Measurements from ENCODE around the gene SYVN1. TPM values are rescaled to one million over a fixed set of nuclear protein-coding genes. Genes with fewer than 3 reads are reported as not detected.

Gene SYVN1
- total and polyA plus RNA-seq, 10 of the 15 experiments (the other 5 are each of a cell fraction or from before 2014, with no cell fraction given), result 0.79 to 63.6 (median 20.1) TPM

DNA sequence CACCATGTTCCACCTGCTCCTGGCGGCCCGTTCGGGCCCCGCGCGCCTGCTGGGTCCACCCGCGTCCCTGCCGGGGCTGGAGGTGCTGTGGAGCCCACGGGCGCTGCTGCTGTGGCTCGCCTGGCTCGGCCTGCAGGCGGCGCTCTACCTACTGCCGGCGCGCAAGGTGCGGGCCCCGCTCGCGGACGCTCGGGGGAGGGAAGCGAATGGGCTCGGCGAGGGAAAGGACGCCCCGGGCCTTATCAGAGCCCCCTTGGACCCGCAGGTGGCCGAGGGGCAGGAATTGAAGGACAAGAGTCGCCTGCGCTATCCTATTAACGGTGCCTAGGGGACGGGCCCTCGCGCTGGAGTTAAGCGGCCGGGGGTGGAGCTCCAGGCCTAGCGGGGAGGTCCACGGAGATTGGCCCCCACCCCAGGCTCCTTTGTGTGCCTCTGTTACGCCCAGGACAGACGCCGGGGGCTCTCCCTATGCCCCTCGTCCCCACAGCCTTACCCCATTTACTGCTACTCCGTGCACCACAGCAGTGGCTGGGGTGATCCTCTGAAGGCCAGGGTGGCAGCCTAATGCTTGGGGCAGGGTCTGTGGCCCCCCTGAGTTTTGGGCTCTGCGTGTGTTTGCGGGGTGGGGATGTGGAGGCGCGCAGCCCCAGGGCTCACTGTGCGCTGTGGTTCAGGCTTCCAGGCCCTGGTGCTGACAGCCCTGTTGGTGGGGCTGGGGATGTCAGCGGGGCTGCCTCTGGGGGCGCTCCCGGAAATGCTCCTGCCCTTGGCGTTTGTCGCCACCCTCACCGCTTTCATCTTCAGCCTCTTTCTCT is 21.6 kb downstream of the SYVN1 start (continued):
- TF ChIP-seq MXI1 (IDR thresholded peaks at IDR 0.05; ENCODE audit: low read depth, low read length), result peak; percentile 42; the same call in 1 of the 2 replicates
- TF ChIP-seq, protein P1, sequence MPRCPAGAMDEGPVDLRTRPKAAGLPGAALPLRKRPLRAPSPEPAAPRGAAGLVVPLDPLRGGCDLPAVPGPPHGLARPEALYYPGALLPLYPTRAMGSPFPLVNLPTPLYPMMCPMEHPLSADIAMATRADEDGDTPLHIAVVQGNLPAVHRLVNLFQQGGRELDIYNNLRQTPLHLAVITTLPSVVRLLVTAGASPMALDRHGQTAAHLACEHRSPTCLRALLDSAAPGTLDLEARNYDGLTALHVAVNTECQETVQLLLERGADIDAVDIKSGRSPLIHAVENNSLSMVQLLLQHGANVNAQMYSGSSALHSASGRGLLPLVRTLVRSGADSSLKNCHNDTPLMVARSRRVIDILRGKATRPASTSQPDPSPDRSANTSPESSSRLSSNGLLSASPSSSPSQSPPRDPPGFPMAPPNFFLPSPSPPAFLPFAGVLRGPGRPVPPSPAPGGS (IDR thresholded peaks at IDR 0.05; ENCODE audit: borderline replicate concordance, insufficient read depth, low read depth, low read length, poor library complexity, severe bottlenecking), result peak; percentile 64
- no peak for TF ChIP-seq MEF2A (IDR thresholded peaks at IDR 0.05; ENCODE audit: insufficient read depth, low read depth, low read length)
- TF ChIP-seq ZZZ3 (IDR thresholded peaks at IDR 0.05; ENCODE audit: control insufficient read depth, insufficient read length, low read depth), result no peak
- peak; percentile 38 for TF ChIP-seq POLR2A (IDR thresholded peaks at IDR 0.05; ENCODE audit: low read depth, low read length)
- TF ChIP-seq, protein P2, sequence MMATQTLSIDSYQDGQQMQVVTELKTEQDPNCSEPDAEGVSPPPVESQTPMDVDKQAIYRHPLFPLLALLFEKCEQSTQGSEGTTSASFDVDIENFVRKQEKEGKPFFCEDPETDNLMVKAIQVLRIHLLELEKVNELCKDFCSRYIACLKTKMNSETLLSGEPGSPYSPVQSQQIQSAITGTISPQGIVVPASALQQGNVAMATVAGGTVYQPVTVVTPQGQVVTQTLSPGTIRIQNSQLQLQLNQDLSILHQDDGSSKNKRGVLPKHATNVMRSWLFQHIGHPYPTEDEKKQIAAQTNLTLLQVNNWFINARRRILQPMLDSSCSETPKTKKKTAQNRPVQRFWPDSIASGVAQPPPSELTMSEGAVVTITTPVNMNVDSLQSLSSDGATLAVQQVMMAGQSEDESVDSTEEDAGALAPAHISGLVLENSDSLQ (IDR thresholded peaks at IDR 0.05), result peak; percentile 55; the same call in 1 of the 2 replicates
- peak; percentile 39 for TF ChIP-seq RAD21 (IDR thresholded peaks at IDR 0.05; ENCODE audit: insufficient read depth, low read depth, low read length)
- peak; percentile 87 for TF ChIP-seq HDGF (IDR thresholded peaks at IDR 0.05)
- TF ChIP-seq, protein P3, sequence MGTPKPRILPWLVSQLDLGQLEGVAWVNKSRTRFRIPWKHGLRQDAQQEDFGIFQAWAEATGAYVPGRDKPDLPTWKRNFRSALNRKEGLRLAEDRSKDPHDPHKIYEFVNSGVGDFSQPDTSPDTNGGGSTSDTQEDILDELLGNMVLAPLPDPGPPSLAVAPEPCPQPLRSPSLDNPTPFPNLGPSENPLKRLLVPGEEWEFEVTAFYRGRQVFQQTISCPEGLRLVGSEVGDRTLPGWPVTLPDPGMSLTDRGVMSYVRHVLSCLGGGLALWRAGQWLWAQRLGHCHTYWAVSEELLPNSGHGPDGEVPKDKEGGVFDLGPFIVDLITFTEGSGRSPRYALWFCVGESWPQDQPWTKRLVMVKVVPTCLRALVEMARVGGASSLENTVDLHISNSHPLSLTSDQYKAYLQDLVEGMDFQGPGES (IDR thresholded peaks at IDR 0.05), result no peak
- TF ChIP-seq, protein P4, sequence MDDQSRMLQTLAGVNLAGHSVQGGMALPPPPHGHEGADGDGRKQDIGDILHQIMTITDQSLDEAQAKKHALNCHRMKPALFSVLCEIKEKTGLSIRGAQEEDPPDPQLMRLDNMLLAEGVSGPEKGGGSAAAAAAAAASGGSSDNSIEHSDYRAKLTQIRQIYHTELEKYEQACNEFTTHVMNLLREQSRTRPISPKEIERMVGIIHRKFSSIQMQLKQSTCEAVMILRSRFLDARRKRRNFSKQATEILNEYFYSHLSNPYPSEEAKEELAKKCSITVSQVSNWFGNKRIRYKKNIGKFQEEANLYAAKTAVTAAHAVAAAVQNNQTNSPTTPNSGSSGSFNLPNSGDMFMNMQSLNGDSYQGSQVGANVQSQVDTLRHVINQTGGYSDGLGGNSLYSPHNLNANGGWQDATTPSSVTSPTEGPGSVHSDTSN (IDR thresholded peaks at IDR 0.05; ENCODE audit: insufficient replicate concordance, low read depth, low read length), result peak; percentile 52
- TF ChIP-seq ZNF217 (IDR thresholded peaks at IDR 0.05), result 0 out of 2 replicates have a peak, but pooled peaks have one; percentile 62
- TF ChIP-seq, protein P5, sequence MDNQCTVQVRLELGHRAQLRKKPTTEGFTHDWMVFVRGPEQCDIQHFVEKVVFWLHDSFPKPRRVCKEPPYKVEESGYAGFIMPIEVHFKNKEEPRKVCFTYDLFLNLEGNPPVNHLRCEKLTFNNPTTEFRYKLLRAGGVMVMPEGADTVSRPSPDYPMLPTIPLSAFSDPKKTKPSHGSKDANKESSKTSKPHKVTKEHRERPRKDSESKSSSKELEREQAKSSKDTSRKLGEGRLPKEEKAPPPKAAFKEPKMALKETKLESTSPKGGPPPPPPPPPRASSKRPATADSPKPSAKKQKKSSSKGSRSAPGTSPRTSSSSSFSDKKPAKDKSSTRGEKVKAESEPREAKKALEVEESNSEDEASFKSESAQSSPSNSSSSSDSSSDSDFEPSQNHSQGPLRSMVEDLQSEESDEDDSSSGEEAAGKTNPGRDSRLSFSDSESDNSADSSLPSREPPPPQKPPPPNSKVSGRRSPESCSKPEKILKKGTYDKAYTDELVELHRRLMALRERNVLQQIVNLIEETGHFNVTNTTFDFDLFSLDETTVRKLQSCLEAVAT (IDR thresholded peaks at IDR 0.05), result 0 out of 2 replicates have a peak, but pooled peaks have one; percentile 39
- TF ChIP-seq, protein P6, sequence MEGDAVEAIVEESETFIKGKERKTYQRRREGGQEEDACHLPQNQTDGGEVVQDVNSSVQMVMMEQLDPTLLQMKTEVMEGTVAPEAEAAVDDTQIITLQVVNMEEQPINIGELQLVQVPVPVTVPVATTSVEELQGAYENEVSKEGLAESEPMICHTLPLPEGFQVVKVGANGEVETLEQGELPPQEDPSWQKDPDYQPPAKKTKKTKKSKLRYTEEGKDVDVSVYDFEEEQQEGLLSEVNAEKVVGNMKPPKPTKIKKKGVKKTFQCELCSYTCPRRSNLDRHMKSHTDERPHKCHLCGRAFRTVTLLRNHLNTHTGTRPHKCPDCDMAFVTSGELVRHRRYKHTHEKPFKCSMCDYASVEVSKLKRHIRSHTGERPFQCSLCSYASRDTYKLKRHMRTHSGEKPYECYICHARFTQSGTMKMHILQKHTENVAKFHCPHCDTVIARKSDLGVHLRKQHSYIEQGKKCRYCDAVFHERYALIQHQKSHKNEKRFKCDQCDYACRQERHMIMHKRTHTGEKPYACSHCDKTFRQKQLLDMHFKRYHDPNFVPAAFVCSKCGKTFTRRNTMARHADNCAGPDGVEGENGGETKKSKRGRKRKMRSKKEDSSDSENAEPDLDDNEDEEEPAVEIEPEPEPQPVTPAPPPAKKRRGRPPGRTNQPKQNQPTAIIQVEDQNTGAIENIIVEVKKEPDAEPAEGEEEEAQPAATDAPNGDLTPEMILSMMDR (IDR thresholded peaks at IDR 0.05 in 2 of 3, conservative IDR thresholded peaks at IDR 0.05 in 1 of 3; ENCODE audit: control insufficient read depth in 2 of 3, extremely low read depth in 1 of 3, insufficient read depth in 1 of 3, low read depth in 3 of 3, low read length in 3 of 3), result peak; percentile 77 to 89 (median 88)
- TF ChIP-seq PML (IDR thresholded peaks at IDR 0.05; ENCODE audit: low read length), result no peak
- TF ChIP-seq TARDBP (IDR thresholded peaks at IDR 0.05; ENCODE audit: borderline replicate concordance), result peak; percentile 21; the same call in 1 of the 2 replicates
- TF ChIP-seq POU2F2 (IDR thresholded peaks at IDR 0.05; ENCODE audit: borderline replicate concordance, low read depth, low read length), result peak; percentile 11; the same call in 1 of the 3 replicates
- peak; percentile 38; the same call in 1 of the 2 replicates for TF ChIP-seq RB1 (IDR thresholded peaks at IDR 0.05; ENCODE audit: borderline replicate concordance)
